Body of pancreas (tissue), 4 donors: Measurements from ENCODE around the gene FETUB.

ENCODE experiments used
- POLR2A ChIP-seq, 3 donors: fragments of 450-650 bp; IDR thresholded peaks; one replicate each; pipeline ENCODE4 v1.6.1; 2016; ENCODE audit warnings: antibody characterized with exemption in 3 of 3, mild to moderate bottlenecking in 2 of 3
- TF ChIP-seq, protein P1 (sequence below), 7 experiments: fragments of 450-650 bp in 4 of 7; fragments of 200-600 bp in 3 of 7; sonication (generic) in 3 of 7; IDR thresholded peaks; one replicate each; pipeline ENCODE4 v1.5.1; 2016 to 2019; ENCODE audit warnings: antibody characterized with exemption in 7 of 7

DNA sequence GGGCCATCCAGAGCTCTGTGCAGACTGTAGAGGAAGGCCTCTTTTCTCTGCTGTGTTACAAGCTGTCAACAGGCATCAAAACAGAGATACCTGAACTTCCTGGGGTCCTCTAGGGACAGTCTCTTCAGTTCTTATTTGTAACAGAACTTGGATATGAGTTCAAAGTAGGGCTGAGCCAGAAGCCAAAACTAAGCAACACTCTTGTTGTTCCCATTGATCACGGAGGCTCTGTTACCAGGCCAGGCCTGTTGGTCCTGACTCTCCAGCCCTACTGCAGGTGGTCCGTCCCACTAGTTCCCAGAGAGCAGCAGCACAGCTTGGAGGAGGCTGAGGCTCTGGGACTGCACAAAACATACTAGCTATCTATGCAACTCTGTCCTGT, 40.4 kb upstream of the FETUB start:
- no peak for TF ChIP-seq POLR2A (IDR thresholded peaks at IDR 0.05)
- TF ChIP-seq, protein P1, sequence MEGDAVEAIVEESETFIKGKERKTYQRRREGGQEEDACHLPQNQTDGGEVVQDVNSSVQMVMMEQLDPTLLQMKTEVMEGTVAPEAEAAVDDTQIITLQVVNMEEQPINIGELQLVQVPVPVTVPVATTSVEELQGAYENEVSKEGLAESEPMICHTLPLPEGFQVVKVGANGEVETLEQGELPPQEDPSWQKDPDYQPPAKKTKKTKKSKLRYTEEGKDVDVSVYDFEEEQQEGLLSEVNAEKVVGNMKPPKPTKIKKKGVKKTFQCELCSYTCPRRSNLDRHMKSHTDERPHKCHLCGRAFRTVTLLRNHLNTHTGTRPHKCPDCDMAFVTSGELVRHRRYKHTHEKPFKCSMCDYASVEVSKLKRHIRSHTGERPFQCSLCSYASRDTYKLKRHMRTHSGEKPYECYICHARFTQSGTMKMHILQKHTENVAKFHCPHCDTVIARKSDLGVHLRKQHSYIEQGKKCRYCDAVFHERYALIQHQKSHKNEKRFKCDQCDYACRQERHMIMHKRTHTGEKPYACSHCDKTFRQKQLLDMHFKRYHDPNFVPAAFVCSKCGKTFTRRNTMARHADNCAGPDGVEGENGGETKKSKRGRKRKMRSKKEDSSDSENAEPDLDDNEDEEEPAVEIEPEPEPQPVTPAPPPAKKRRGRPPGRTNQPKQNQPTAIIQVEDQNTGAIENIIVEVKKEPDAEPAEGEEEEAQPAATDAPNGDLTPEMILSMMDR (IDR thresholded peaks at IDR 0.05) = no peak
